Astrocyte of the cerebellum (primary cell): ENCODE results near the gene DDR2.

Experiments used
- DNase-seq: peaks from one replicate; pipeline ENCODE4 v3.0.0-alpha.2; 2011; ENCODE audit warnings: low read depth
- H3K4me3 ChIP-seq: 2 replicates; pipeline ENCODE4 v1.5.1; 2011; ENCODE audit warnings: mild to moderate bottlenecking, low read depth, low read length, moderate library complexity
- CTCF ChIP-seq: IDR thresholded peaks from 2 replicates; pipeline ENCODE4 v1.5.1; 2012; ENCODE audit warnings: low read length, low read depth, moderate library complexity, mild to moderate bottlenecking; ENCODE audit errors: missing control alignments
- in situ Hi-C: cut with HindIII; loops from 2 replicates; pipeline ENCODE4 v1.10.0; 2017; ENCODE audit warnings: low sequenced_read_pairs

The DDR2 gene

GRCh38 chr1:162635418-162635817 is 3.2 kb downstream of the DDR2 start:
- no peak for DNase-seq
- in situ Hi-C loops: no loop called here
- no peak for TF ChIP-seq CTCF
- H3K4me3 ChIP-seq: peak overlapping the region; percentile 59

DNA sequence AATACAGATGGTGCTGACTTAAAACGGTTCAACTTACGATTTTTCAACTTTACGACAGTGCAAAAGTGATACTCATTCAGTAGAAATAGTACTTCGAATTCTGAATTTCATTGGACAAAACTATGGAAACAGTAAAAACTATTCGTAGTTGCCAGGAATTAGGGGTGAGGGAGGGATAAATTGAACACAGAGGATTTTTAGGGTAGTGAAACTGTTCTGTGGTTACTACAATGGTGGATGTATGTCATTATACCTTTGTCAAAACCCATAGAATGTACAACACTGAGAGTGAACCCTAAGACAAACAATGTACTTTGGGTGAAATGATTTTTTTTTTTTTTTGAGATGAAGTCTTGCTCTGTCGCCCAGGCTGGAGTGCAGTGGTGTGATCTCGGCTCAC is 7.5 kb downstream of the DDR2 start:
- no peak overlapping the region for H3K4me3 ChIP-seq
- in situ Hi-C loops: no loop called here
- DNase-seq: no peak
- TF ChIP-seq CTCF: no peak

- DNase-seq: no peak
- TF ChIP-seq CTCF: no peak
- H3K4me3 ChIP-seq: no peak overlapping the region
- in situ Hi-C loops: no loop called here
Measured at GRCh38 chr1:162641114-162641513, 8.8 kb downstream of the DDR2 start.

- no peak for TF ChIP-seq CTCF
- in situ Hi-C loops: no loop called here
- no peak overlapping the region for H3K4me3 ChIP-seq
- no peak for DNase-seq
Measured at GRCh38 chr1:162644986-162645314, 12.7 kb downstream of the DDR2 start.

DNA sequence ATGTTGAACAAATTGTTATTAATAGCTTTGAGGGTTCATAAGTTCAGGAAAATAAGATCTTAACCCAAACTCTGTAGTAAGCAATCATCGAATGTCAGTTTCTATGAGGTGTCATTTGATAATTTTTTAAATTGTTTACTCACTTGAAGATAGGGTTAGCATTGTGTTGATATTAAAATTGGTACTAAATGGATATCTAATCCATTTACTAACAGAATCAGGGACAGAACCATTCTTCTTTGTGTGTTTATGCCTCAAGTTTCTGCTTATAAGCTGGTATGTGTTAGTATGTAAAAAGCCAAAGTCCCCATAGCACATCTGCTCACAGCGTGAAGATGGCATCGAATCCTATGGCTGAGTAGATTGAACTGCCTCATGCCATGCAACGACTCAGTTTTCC is 13.4 kb downstream of the DDR2 start:
- no peak for TF ChIP-seq CTCF
- no peak for DNase-seq
- in situ Hi-C loops: no loop called here
- no peak overlapping the region for H3K4me3 ChIP-seq

DNA sequence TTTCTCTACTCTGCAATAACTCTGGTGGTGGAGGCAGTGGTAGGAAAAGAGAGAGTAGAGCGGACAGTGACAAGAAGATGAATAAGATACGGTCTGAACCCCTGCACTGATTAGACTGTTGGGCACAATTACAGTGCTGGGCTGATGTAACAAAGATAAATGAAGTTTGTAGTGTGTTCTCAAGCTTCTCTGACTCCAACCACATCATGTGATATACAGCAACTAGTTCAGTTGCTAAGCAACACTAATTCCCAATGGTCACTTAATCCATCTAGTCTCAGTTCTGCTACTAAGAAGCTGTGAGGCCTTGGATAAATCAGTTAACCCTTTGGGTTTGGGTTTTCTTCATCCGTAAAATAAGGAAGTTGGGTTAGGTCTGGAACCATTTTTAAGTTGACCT is 17.3 kb downstream of the DDR2 start:
- TF ChIP-seq CTCF: no peak

More for the DNA sequence above, 17.3 kb downstream of the DDR2 start:
- in situ Hi-C loops: no loop called here
- DNase-seq: no peak
- no peak overlapping the region for H3K4me3 ChIP-seq
